Keratinocyte (primary cell): ENCODE measurements around the gene RIOK1. TPM values are rescaled to one million over a fixed set of nuclear protein-coding genes. Genes with fewer than 3 reads are reported as not detected.

Experiments used
- DNase-seq: peaks from one replicate; pipeline ENCODE4 v3.0.0-alpha.2; 2011; ENCODE audit warnings: low read depth, missing footprints, low spot score
- FAIRE-seq: peaks from 2 replicates; lab custom pipeline; 2011; peaks lifted over from hg19 to GRCh38; lab: Jason Lieb, UNC
- H2AFZ ChIP-seq: 2 replicates; pipeline ENCODE4 v1.6.0; 2012; ENCODE audit warnings: low read length, control low read depth, inconsistent platforms; ENCODE audit not compliant: control insufficient read depth
- H3K27ac ChIP-seq: 2 replicates; pipeline ENCODE4 v1.5.1; 2011; ENCODE audit warnings: low read length; ENCODE audit not compliant: control insufficient read depth, insufficient read depth
- H3K27me3 ChIP-seq: 3 replicates; pipeline ENCODE4 v1.6.0; 2011; ENCODE audit warnings: low read length; ENCODE audit not compliant: control insufficient read depth, insufficient read depth; ENCODE audit errors: extremely low read depth
- H3K36me3 ChIP-seq, 2 experiments: 2 replicates in 1 of 2; 3 replicates in 1 of 2; pipeline ENCODE4 v1.5.1; 2011; ENCODE audit warnings: low read length in 2 of 2, mild to moderate bottlenecking in 1 of 2; ENCODE audit not compliant: control insufficient read depth in 2 of 2, insufficient read depth in 2 of 2; ENCODE audit errors: extremely low read depth in 1 of 2
- H3K4me1 ChIP-seq: 3 replicates; pipeline ENCODE4 v1.5.1; 2011; ENCODE audit warnings: low read length; ENCODE audit not compliant: control insufficient read depth, insufficient read depth; ENCODE audit errors: extremely low read depth
- H3K4me2 ChIP-seq: 3 replicates; pipeline ENCODE4 v1.6.0; 2011; ENCODE audit warnings: low read depth, low read length; ENCODE audit not compliant: control insufficient read depth, insufficient read depth; ENCODE audit errors: extremely low read depth
- H3K4me3 ChIP-seq, 3 experiments: fragments of 200-600 bp in 1 of 3; sonication (generic) in 1 of 3; 2 replicates in 2 of 3; 3 replicates in 1 of 3; pipeline ENCODE4 v1.5.1; 2011 to 2016; ENCODE audit warnings: low read length in 3 of 3, mild to moderate bottlenecking in 3 of 3, control low read depth in 2 of 3, inconsistent platforms in 1 of 3, low read depth in 1 of 3, mixed read lengths in 1 of 3, mixed run types in 1 of 3, moderate library complexity in 1 of 3; ENCODE audit not compliant: control insufficient read depth in 2 of 3, insufficient read depth in 2 of 3; ENCODE audit errors: extremely low read depth in 1 of 3
- H3K79me2 ChIP-seq: 2 replicates; pipeline ENCODE4 v1.6.0; 2012; ENCODE audit warnings: low read length; ENCODE audit not compliant: control insufficient read depth, insufficient read depth
- H3K9ac ChIP-seq: 3 replicates; pipeline ENCODE4 v1.6.0; 2011; ENCODE audit warnings: low read length; ENCODE audit not compliant: control insufficient read depth, insufficient read depth; ENCODE audit errors: extremely low read depth
- H3K9me1 ChIP-seq: 3 replicates; pipeline ENCODE4 v1.6.0; 2011; ENCODE audit warnings: low read length; ENCODE audit not compliant: control insufficient read depth, insufficient read depth; ENCODE audit errors: extremely low read depth
- H3K9me3 ChIP-seq: 2 replicates; pipeline ENCODE4 v1.5.1; 2012; ENCODE audit warnings: low read depth, low read length; ENCODE audit not compliant: control insufficient read depth
- H4K20me1 ChIP-seq: 3 replicates; pipeline ENCODE4 v1.6.0; 2011; ENCODE audit warnings: low read length; ENCODE audit not compliant: control insufficient read depth, insufficient read depth; ENCODE audit errors: extremely low read depth
- EZH2 ChIP-seq: IDR thresholded peaks from one replicate; pipeline ENCODE4 v1.6.1; 2012; ENCODE audit warnings: inconsistent platforms, mild to moderate bottlenecking, low read length, moderate library complexity
- dilution Hi-C: fragments of 300-500 bp; cut with MboI; formaldehyde crosslinking; loops from one replicate; pipeline ENCODE4 v1.7.0; 2020; ENCODE audit warnings: low sequenced_read_pairs; ENCODE audit not compliant: extremely low pct_ligation_motif_present
- polyA plus RNA-seq, 5 experiments: library from polyadenylated mRNA; depleted of rRNA in 3 of 5; stranded (reverse) in 3 of 5; stranded (forward) in 1 of 5; unstranded in 1 of 5; fragments of >200 nt; gene quantifications; 1 replicate in 1 of 5; 2 replicates in 3 of 5; 3 replicates in 1 of 5; pipeline versions ENCODE4 v1.2.1 to v1.2.3, GENCODE V29; 2011 to 2012; ENCODE audit warnings: missing spikeins in 2 of 5, low read depth in 1 of 5, low replicate concordance in 1 of 5
- TF ChIP-seq, protein P1 (sequence below), 3 experiments: IDR thresholded peaks in 1 of 3; conservative IDR thresholded peaks in 1 of 3; optimal IDR thresholded peaks in 1 of 3; 2 replicates in 2 of 3; 3 replicates in 1 of 3; pipeline versions ENCODE3 to v1.5.1; 2011; ENCODE audit warnings: low read length in 3 of 3, mild to moderate bottlenecking in 3 of 3, moderate library complexity in 2 of 3, control low read depth in 1 of 3, inconsistent platforms in 1 of 3; ENCODE audit not compliant: insufficient read depth in 2 of 3; ENCODE audit errors: extremely low read depth in 1 of 3

RIOK1 gene
- polyA plus RNA-seq, 1 donor (not counting 4 experiments of a cell fraction or from before 2014, with no cell fraction given): 11.7 TPM

GRCh38 chr6:7426447-7427169 lies 37.0 kb downstream of the RIOK1 start:
- DNase-seq (no peak), FAIRE-seq (no peak)
- TF ChIP-seq, protein P1, sequence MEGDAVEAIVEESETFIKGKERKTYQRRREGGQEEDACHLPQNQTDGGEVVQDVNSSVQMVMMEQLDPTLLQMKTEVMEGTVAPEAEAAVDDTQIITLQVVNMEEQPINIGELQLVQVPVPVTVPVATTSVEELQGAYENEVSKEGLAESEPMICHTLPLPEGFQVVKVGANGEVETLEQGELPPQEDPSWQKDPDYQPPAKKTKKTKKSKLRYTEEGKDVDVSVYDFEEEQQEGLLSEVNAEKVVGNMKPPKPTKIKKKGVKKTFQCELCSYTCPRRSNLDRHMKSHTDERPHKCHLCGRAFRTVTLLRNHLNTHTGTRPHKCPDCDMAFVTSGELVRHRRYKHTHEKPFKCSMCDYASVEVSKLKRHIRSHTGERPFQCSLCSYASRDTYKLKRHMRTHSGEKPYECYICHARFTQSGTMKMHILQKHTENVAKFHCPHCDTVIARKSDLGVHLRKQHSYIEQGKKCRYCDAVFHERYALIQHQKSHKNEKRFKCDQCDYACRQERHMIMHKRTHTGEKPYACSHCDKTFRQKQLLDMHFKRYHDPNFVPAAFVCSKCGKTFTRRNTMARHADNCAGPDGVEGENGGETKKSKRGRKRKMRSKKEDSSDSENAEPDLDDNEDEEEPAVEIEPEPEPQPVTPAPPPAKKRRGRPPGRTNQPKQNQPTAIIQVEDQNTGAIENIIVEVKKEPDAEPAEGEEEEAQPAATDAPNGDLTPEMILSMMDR (optimal IDR thresholded peaks at IDR 0.05 in 1 of 3, IDR thresholded peaks at IDR 0.05 in 1 of 3, conservative IDR thresholded peaks at IDR 0.05 in 1 of 3; ENCODE audit: extremely low read depth in 1 of 3, insufficient read depth in 2 of 3, low read length in 3 of 3): no peak
- TF ChIP-seq EZH2: no peak
- Histone ChIP-seq H3K79me2 (no peaks in the 10 kb centered on the region), H3K36me3 (no peaks in the 10 kb centered on the region), H3K9me3 (no peaks in the 10 kb centered on the region), H3K27ac (no peak overlapping the region), H3K4me1 (peaks cover 4% of the 10 kb centered on the region), H2AFZ (no peak overlapping the region), H3K4me3 (no peak overlapping the region), H3K9ac (no peak overlapping the region), H3K4me2 (no peak overlapping the region), H4K20me1 (no peaks in the 10 kb centered on the region), H3K27me3 (no peaks in the 10 kb centered on the region), H3K9me1 (no peaks in the 10 kb centered on the region)
- dilution Hi-C loops: no loop called here

GRCh38 chr6:7431313-7431673 lies 41.7 kb downstream of the RIOK1 start:
- Histone ChIP-seq H2AFZ (no peak overlapping the region), H3K4me1 (peaks cover 4% of the 10 kb centered on the region), H3K9me1 (no peaks in the 10 kb centered on the region), H3K4me3 (no peak overlapping the region), H4K20me1 (no peaks in the 10 kb centered on the region), H3K36me3 (no peaks in the 10 kb centered on the region), H3K27ac (no peak overlapping the region), H3K27me3 (no peaks in the 10 kb centered on the region), H3K9me3 (no peaks in the 10 kb centered on the region), H3K4me2 (no peak overlapping the region), H3K79me2 (no peaks in the 10 kb centered on the region), H3K9ac (no peak overlapping the region)
- dilution Hi-C loops: no loop called here
- TF ChIP-seq, protein P1 (optimal IDR thresholded peaks at IDR 0.05 in 1 of 3, IDR thresholded peaks at IDR 0.05 in 1 of 3, conservative IDR thresholded peaks at IDR 0.05 in 1 of 3; ENCODE audit: extremely low read depth in 1 of 3, insufficient read depth in 2 of 3, low read length in 3 of 3): no peak
- no peak for TF ChIP-seq EZH2
- no peak for DNase-seq
- FAIRE-seq: no peak
